GM12875 (cell line): ENCODE data around the gene IGFL3.
"Not testable (repeated sequence)": the region's sequence is repeated elsewhere in the genome, so short reads cannot be mapped to it uniquely, and the experiment has no call there.

Experiments used
- H3K4me3 ChIP-seq: one replicate; pipeline ENCODE4 v1.5.1; 2011; ENCODE audit warnings: low read depth, low read length, control low read depth
- TF ChIP-seq, protein P1 (sequence below): IDR thresholded peaks from 2 replicates; pipeline ENCODE4 v1.5.1; 2011; ENCODE audit warnings: low read depth, mild to moderate bottlenecking, control low read depth, inconsistent platforms, low read length, moderate library complexity, borderline replicate concordance; ENCODE audit not compliant: insufficient read depth

Gene IGFL3

GRCh38 chr19:46109876-46110275, 14.6 kb downstream of the IGFL3 start:
- H3K4me3 ChIP-seq, result no peak overlapping the region
- TF ChIP-seq, protein P1, sequence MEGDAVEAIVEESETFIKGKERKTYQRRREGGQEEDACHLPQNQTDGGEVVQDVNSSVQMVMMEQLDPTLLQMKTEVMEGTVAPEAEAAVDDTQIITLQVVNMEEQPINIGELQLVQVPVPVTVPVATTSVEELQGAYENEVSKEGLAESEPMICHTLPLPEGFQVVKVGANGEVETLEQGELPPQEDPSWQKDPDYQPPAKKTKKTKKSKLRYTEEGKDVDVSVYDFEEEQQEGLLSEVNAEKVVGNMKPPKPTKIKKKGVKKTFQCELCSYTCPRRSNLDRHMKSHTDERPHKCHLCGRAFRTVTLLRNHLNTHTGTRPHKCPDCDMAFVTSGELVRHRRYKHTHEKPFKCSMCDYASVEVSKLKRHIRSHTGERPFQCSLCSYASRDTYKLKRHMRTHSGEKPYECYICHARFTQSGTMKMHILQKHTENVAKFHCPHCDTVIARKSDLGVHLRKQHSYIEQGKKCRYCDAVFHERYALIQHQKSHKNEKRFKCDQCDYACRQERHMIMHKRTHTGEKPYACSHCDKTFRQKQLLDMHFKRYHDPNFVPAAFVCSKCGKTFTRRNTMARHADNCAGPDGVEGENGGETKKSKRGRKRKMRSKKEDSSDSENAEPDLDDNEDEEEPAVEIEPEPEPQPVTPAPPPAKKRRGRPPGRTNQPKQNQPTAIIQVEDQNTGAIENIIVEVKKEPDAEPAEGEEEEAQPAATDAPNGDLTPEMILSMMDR, result no peak

DNA sequence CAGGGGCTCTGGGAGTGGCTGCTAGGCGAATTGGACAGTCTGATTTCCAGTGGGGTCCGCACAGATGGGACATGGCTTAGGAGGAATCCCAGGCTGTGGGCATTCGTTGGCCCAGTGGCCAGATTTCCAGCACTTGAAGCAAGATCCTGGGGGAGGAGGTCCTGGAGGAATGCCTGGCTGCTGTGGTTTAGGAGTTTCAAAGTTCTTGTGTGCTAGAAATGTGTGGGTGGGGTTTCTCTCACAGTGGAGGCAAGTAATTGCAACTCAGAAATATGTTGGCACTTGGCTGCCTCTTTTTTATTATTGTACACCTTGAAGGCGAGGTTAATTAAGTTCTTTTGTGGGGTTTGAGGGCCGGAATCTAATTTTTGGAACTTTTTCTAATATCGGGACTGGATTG, 17.1 kb downstream of the IGFL3 start:
- TF ChIP-seq, protein P1, result no peak
- H3K4me3 ChIP-seq, result no peak overlapping the region

DNA sequence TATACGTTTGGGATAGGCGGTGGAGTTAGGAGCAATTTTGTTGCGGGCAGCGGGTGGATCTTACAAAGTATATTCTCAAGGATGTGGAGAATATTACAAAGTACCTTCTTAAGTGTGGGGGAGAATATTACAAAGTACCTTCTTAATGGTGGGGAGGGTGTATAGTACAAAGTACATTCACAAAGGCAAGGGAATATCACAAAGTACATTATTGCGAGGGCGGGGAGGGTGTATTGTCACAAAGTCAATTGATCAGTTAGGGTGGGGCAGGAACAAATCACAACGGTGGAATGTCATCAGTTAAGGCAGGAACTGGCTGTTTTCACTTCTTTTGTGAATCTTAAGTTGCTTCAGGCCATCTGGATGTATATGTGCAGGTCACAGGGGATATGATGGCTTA, 22.2 kb downstream of the IGFL3 start:
- H3K4me3 ChIP-seq, result not testable (repeated sequence)

- H3K4me3 ChIP-seq, result no peak overlapping the region
- TF ChIP-seq, protein P1, result no peak
These were observed 23.2 kb downstream of the IGFL3 start for GRCh38 chr19:46101293-46101692.

GRCh38 chr19:46100344-46100743, 24.1 kb downstream of the IGFL3 start:
- H3K4me3 ChIP-seq, result no peak overlapping the region
- TF ChIP-seq, protein P1, result no peak

- no peak overlapping the region for H3K4me3 ChIP-seq
- TF ChIP-seq, protein P1, result no peak
These were observed 34.0 kb downstream of the IGFL3 start for GRCh38 chr19:46090444-46090843.

GRCh38 chr19:46089432-46089831, 35.1 kb downstream of the IGFL3 start:
- H3K4me3 ChIP-seq, result no peak overlapping the region
- TF ChIP-seq, protein P1, result no peak

DNA sequence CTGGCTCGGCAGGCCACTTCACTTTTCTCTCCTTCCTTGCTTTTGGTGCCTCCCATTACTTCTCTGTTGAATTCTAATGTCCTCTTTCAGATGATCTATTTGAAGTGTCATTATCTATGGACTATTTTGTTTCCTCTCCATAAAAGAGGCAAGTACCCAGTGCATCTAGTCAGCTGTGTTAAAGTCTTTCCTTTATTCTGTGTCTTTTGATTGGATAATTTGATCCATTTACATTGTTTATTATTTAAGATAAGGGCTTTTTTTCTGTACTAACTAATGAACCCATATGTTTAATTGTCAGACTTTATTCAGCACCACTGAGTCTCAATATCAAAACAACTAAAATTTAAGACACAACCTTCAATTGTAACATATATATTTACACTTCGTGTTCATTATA, 36.4 kb downstream of the IGFL3 start:
- no peak overlapping the region for H3K4me3 ChIP-seq
- TF ChIP-seq, protein P1, result no peak
